Purkinje cell (primary cell): ENCODE data around the gene DLX3. TPM values are rescaled to one million over a fixed set of nuclear protein-coding genes. Genes with fewer than 3 reads are reported as not detected.

Experiments
- polyA plus RNA-seq: library from polyadenylated mRNA; unstranded; fragments of >200 nt; fragmentation: Nextera tagmentation; gene quantifications from 2 replicates; pipeline ENCODE4 v1.2.1, GENCODE V29; 2014

Gene DLX3
- not detected in 2 replicates for polyA plus RNA-seq

DNA sequence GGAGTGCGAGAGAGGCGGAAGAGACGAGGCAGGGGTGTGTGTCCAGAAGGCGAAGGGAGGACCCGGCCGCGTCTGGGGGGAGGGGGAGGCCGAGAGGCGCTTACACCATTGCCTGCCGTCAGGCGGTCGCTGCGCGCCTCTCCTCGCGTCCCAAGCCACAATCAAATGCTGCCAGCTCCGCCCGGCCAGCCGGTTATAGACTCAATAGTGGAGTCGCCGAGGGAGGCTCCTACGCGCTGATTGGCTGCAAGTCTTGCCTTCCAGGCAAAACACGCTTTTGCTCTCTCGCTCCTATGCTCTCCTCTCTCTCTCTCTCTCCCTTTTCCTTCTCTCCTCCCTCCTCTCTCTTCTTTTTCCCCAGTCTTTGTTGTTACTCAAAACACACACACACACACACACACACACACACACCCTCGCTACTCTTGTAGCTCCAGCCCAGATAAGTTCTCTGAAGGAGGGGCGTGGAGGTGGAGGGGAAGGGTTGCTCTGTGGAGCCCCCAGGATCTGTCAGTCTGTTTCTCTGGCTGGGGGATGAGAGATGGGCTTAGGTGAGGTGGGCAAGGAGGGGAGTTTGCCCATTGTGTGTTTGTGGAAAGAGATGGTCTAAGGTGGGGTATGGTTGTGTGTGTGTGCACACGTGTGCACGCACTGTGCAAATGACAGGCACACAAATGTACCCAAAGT lies at the start of gene DLX3:
Gene DLX3 (minus strand): TSS at position 170 of the 684 bp plus-strand sequence. CDS start 226 bp downstream, outside the sequence.

DNA sequence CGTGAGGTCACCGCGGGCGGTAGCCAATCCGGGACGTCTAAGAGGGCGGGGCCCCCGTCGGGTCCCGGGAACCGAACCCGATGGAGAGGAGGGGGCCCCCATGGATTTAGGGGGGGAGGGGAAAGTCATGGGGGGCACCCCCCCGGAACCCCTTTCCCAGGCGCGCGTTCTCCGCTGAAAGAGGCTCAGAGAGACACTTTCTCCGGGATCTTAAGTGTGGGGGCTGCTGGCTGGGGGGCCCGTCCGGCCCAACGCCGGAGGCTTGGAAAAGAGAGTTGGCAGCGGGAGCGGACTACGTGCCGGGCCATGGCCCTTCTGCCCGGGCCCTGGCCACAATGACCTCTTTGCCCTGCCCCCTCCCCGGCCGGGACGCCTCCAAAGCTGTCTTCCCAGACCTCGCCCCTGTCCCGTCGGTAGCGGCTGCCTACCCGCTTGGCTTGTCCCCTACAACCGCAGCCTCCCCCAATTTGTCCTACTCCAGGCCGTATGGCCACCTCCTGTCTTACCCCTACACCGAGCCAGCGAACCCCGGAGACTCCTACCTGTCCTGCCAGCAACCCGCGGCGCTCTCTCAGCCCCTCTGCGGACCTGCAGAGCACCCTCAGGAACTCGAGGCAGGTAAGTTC lies 25.8 kb downstream of the DLX3 start, which contains the start of gene DLX4:
Gene DLX4 (plus strand): TSS at position 57 of the 626 bp plus-strand sequence. CDS start 279 bp downstream, at position 336.

Other genes starting within 250 kb of the DLX3 start
- 11.3 and 17.8 TPM in 2 replicates for gene FAM117A, start 231.1 kb downstream of the DLX3 start, polyA plus RNA-seq
- gene KAT7, start 206.5 kb downstream of the DLX3 start, polyA plus RNA-seq = 14.8 and 20.5 TPM in 2 replicates
- not detected in 2 replicates for gene TAC4, start 147.2 kb downstream of the DLX3 start, polyA plus RNA-seq
- not detected in 2 replicates for gene DLX4, start 26.0 kb downstream of the DLX3 start, polyA plus RNA-seq
- 11.4 and 18.8 TPM in 2 replicates for gene ITGA3, start 60.9 kb upstream of the DLX3 start, polyA plus RNA-seq
- gene PDK2, start 100.1 kb upstream of the DLX3 start, polyA plus RNA-seq = 9.7 and 16.4 TPM in 2 replicates
- gene SAMD14, start 134.9 kb upstream of the DLX3 start, polyA plus RNA-seq = not detected in 2 replicates
- 1.0 and 1.2 TPM in 2 replicates for gene PPP1R9B, start 155.5 kb upstream of the DLX3 start, polyA plus RNA-seq
- gene SGCA, start 170.8 kb upstream of the DLX3 start, polyA plus RNA-seq = not detected in 2 replicates
- gene COL1A1, start 206.4 kb upstream of the DLX3 start, polyA plus RNA-seq = 0.15 TPM in 1 of 2 replicates, not detected in the other